ENCODE results near the gene PLAC1. TPM values are rescaled to one million over a fixed set of nuclear protein-coding genes. Genes with fewer than 3 reads are reported as not detected.

The PLAC1 gene
- total and polyA plus RNA-seq, 3 donors from 2014 or later: 0.81 to 3.0 (median 1.0) TPM

DNA sequence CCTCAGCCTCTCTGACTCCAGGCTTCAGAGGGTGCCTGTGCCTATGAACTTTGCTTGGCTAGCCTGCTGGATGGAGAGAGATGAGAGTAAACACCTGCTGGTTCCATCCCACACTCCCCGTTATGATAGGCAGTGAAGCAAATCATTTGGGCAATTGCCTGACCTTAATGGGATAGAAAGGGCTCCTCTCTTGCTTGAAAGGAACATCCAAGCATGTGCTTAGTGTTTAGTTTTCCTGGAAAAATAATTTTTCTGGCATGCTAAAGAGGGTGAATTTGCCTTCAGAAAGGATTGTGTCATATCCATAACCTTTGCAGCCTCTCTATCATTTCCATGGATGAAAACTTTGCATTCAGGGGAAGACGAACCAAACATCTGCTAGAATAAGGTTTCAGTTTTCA is 10.8 kb downstream of the PLAC1 start:
- DNase-seq: no peak
- Histone ChIP-seq H3K27me3 (no peaks in the 10 kb centered on the region), H3K9me3 (no peaks in the 10 kb centered on the region), H3K27ac (no peak overlapping the region), H3K36me3 (ENCODE audit: low read depth, missing control alignments) (no peaks in the 10 kb centered on the region), H3K4me3 (no peak overlapping the region), H3K4me1 (no peaks in the 10 kb centered on the region)
- TF ChIP-seq, protein P1, sequence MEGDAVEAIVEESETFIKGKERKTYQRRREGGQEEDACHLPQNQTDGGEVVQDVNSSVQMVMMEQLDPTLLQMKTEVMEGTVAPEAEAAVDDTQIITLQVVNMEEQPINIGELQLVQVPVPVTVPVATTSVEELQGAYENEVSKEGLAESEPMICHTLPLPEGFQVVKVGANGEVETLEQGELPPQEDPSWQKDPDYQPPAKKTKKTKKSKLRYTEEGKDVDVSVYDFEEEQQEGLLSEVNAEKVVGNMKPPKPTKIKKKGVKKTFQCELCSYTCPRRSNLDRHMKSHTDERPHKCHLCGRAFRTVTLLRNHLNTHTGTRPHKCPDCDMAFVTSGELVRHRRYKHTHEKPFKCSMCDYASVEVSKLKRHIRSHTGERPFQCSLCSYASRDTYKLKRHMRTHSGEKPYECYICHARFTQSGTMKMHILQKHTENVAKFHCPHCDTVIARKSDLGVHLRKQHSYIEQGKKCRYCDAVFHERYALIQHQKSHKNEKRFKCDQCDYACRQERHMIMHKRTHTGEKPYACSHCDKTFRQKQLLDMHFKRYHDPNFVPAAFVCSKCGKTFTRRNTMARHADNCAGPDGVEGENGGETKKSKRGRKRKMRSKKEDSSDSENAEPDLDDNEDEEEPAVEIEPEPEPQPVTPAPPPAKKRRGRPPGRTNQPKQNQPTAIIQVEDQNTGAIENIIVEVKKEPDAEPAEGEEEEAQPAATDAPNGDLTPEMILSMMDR (IDR thresholded peaks at IDR 0.05): no peak
- TF ChIP-seq POLR2A (IDR thresholded peaks at IDR 0.05): no peak
- WGBS, 2 donors: 44 to 75% methylated on average over 2 of the region's 2 CpGs
- intact Hi-C loops (cut with DNase I; ENCODE audit: low total_unique reads): no loop called here

DNA sequence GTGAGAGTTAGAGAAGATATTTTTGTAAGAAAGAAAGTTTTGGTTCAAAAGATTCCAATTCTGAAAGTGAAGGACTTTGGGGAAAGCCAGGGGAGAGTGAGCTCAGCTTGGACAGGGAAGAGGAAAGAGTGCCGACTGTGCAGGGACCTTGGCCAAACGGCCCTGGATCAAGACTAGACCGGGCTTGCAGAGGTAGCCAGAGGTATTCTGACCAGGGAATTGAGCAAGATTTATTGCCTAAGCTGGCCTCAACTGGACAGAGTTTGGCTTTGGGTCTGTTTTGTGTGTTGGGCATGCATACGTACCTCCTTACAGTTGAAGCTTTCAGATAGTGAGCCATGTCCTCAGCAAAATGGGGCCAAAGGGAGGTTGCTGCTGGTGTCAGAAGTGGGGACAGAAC is 11.6 kb downstream of the PLAC1 start:
- Histone ChIP-seq H3K36me3 (ENCODE audit: low read depth, missing control alignments) (no peaks in the 10 kb centered on the region), H3K27me3 (no peaks in the 10 kb centered on the region), H3K9me3 (no peaks in the 10 kb centered on the region), H3K4me1 (no peaks in the 10 kb centered on the region), H3K27ac (no peak overlapping the region), H3K4me3 (no peak overlapping the region)
- intact Hi-C loops (cut with DNase I; ENCODE audit: low total_unique reads): no loop called here
- 33 to 43% methylated on average over 3 to 4 of the region's 4 CpGs for WGBS, 2 donors
- TF ChIP-seq POLR2A (IDR thresholded peaks at IDR 0.05): no peak
- TF ChIP-seq, protein P1 (IDR thresholded peaks at IDR 0.05): no peak
- no peak for DNase-seq

DNA sequence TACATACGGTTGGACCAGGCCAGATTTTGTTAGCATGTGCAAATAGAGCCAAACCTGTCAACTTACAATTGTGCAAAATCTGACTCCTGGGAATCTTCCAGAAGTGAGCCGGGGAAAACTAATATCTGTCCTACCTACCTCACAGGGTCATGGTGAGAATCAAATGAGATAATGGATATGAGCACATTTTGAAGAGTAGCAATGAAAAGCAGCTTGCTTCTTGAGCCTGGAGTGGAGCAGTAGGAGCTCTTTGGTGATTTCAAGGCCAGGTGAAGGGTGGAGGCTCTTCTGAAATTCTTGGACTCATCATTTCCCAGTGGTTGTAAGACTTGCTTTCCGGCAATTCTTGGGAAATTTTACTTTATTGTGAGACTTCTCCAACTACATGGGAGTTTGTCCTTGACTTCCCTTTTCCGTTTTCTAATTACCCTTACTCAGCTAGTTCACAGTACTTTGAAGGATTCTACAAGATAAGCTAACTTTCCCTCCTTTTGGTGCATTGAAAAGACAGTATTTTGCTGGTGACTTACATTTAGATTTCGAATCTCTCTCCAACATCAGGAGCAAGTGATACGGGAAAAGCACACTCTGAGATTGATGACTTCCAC is 12.2 kb downstream of the PLAC1 start:
- DNase-seq: no peak
- TF ChIP-seq, protein P1 (IDR thresholded peaks at IDR 0.05): no peak
- TF ChIP-seq POLR2A (IDR thresholded peaks at IDR 0.05): no peak
- Histone ChIP-seq H3K4me3 (no peak overlapping the region), H3K36me3 (ENCODE audit: low read depth, missing control alignments) (no peaks in the 10 kb centered on the region), H3K4me1 (no peaks in the 10 kb centered on the region), H3K27ac (no peak overlapping the region), H3K9me3 (no peaks in the 10 kb centered on the region), H3K27me3 (no peaks in the 10 kb centered on the region)
- whole genome bisulfite sequencing, 2 donors: 58 to 62% methylated on average over 6 of the region's 6 CpGs
- intact Hi-C loops (cut with DNase I; ENCODE audit: low total_unique reads): no loop called here

DNA sequence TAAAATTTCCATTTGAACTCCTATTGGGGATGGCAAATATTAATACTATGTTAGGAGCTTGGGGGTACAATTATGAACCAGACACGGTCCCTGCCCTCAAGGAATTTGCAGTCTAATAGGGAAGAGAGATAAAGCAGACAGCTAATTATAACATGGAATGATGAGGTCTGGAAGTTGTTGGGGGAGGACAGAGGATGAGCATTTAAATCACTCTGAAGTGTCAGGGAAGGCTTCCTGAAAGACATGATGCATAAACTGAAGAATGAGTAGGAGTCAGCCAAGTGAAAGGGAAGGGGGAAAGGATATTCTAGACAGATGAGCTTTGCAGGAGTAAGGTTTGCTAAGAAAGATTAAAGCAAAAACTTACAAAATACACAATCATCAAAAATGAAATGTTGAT is 15.9 kb downstream of the PLAC1 start:
- WGBS, 2 donors: 14 to 62% methylated on average over 1 of the region's 1 CpG
- H3K9me3 ChIP-seq: no peaks in the 10 kb centered on the region
- intact Hi-C loops (cut with DNase I; ENCODE audit: low total_unique reads): no loop called here
- H3K27me3 ChIP-seq: no peaks in the 10 kb centered on the region
- H3K4me1 ChIP-seq: no peaks in the 10 kb centered on the region
- TF ChIP-seq, protein P1 (IDR thresholded peaks at IDR 0.05): no peak
- no peak for TF ChIP-seq POLR2A (IDR thresholded peaks at IDR 0.05)
- no peak overlapping the region for H3K27ac ChIP-seq
- H3K36me3 ChIP-seq (ENCODE audit: low read depth, missing control alignments): no peaks in the 10 kb centered on the region
- H3K4me3 ChIP-seq: no peak overlapping the region
- no peak for DNase-seq

DNA sequence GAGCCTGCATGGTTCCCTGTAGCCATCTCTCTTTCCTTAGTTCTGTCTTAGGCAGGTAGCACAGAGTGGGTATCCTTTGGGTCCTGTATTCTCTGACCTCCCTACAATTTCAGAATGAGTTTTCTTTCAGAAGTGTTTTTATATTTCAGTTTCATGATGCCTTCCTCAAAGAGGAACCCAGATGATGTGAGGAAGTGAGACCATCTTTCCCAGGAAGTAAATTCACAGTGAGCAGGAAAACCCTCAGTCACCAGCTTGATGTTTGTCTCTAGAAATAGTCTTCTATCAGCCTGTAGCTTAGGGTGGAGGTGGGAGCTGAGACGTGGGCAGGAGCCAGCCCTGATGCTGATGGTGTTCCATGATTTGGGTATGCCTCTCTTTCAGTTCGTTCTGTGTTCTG is 16.9 kb downstream of the PLAC1 start:
- no peak for DNase-seq
- no peaks in the 10 kb centered on the region for H3K9me3 ChIP-seq
- no peaks in the 10 kb centered on the region for H3K27me3 ChIP-seq
- H3K36me3 ChIP-seq (ENCODE audit: low read depth, missing control alignments): no peaks in the 10 kb centered on the region
- H3K4me1 ChIP-seq: no peaks in the 10 kb centered on the region
- H3K27ac ChIP-seq: no peak overlapping the region
- no peak overlapping the region for H3K4me3 ChIP-seq
- no peak for TF ChIP-seq POLR2A (IDR thresholded peaks at IDR 0.05)
- TF ChIP-seq, protein P1 (IDR thresholded peaks at IDR 0.05): no peak
- WGBS, 2 donors: 53% methylated on average over 2 of the region's 2 CpGs; no CpG with 5 or more reads in 1 of the 2 donors
- intact Hi-C loops (cut with DNase I; ENCODE audit: low total_unique reads): no loop called here
